Neural crest cell (in vitro differentiated cells): ENCODE data around the gene NXPE3. TPM values are rescaled to one million over a fixed set of nuclear protein-coding genes. Genes with fewer than 3 reads are reported as not detected.
"Not testable (repeated sequence)": the region's sequence is repeated elsewhere in the genome, so short reads cannot be mapped to it uniquely, and the experiment has no call there.

Source experiments
- DNase-seq: peaks from one replicate; pipeline ENCODE4 v3.0.0; 2021; ENCODE audit warnings: low read depth, mixed read lengths, low spot score
- H3K27ac Mint-ChIP-seq: one replicate; pipeline ENCODE4 v1.8.0; 2021; ENCODE audit warnings: mild to moderate bottlenecking, mixed read lengths; ENCODE audit not compliant: unreplicated experiment
- H3K27me3 Mint-ChIP-seq: 2 replicates; pipeline ENCODE4 v1.8.0; 2021; ENCODE audit warnings: low read depth, mild to moderate bottlenecking, mixed read lengths
- H3K36me3 Mint-ChIP-seq: 2 replicates; pipeline ENCODE4 v1.8.0; 2021; ENCODE audit warnings: low read depth, mild to moderate bottlenecking, mixed read lengths
- H3K4me1 Mint-ChIP-seq: 2 replicates; pipeline ENCODE4 v1.8.0; 2021; ENCODE audit warnings: mixed read lengths
- H3K4me3 Mint-ChIP-seq: one replicate; pipeline ENCODE4 v1.8.0; 2021; ENCODE audit warnings: mild to moderate bottlenecking, mixed read lengths
- H3K9me3 Mint-ChIP-seq: 2 replicates; pipeline ENCODE4 v1.8.0; 2021; ENCODE audit warnings: mixed read lengths
- total RNA-seq: library from RNA; stranded (reverse); gene quantifications from 2 replicates; pipeline ENCODE4 v1.2.1, GENCODE V29; 2021
- TF ChIP-seq, protein P1 (sequence below): fragments of 200-600 bp; sonication (generic); conservative IDR thresholded peaks from 2 replicates; pipeline ENCODE4 v1.5.0; 2021; ENCODE audit warnings: antibody characterized with exemption, mild to moderate bottlenecking

NXPE3 gene
- total RNA-seq, 1 donor from 2014 or later, result 23.0 TPM

- no peaks in the 10 kb centered on the region for H3K36me3 Mint-ChIP-seq
- no peaks in the 10 kb centered on the region for H3K4me1 Mint-ChIP-seq
- no peaks in the 10 kb centered on the region for H3K9me3 Mint-ChIP-seq
- H3K27ac Mint-ChIP-seq, result no peak overlapping the region
- no peak overlapping the region for H3K4me3 Mint-ChIP-seq
- TF ChIP-seq, protein P1, sequence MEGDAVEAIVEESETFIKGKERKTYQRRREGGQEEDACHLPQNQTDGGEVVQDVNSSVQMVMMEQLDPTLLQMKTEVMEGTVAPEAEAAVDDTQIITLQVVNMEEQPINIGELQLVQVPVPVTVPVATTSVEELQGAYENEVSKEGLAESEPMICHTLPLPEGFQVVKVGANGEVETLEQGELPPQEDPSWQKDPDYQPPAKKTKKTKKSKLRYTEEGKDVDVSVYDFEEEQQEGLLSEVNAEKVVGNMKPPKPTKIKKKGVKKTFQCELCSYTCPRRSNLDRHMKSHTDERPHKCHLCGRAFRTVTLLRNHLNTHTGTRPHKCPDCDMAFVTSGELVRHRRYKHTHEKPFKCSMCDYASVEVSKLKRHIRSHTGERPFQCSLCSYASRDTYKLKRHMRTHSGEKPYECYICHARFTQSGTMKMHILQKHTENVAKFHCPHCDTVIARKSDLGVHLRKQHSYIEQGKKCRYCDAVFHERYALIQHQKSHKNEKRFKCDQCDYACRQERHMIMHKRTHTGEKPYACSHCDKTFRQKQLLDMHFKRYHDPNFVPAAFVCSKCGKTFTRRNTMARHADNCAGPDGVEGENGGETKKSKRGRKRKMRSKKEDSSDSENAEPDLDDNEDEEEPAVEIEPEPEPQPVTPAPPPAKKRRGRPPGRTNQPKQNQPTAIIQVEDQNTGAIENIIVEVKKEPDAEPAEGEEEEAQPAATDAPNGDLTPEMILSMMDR, result no peak
- no peaks in the 10 kb centered on the region for H3K27me3 Mint-ChIP-seq
- no peak for DNase-seq
Observed at GRCh38 chr3:101861789-101862415, 82.9 kb downstream of the NXPE3 start.

GRCh38 chr3:101862416-101863165, 83.6 kb downstream of the NXPE3 start:
- no peaks in the 10 kb centered on the region for H3K27me3 Mint-ChIP-seq
- TF ChIP-seq, protein P1, result no peak
- no peak overlapping the region for H3K27ac Mint-ChIP-seq
- H3K36me3 Mint-ChIP-seq, result no peaks in the 10 kb centered on the region
- no peak overlapping the region for H3K4me3 Mint-ChIP-seq
- no peaks in the 10 kb centered on the region for H3K9me3 Mint-ChIP-seq
- H3K4me1 Mint-ChIP-seq, result peaks cover 6% of the 10 kb centered on the region
- DNase-seq, result no peak

GRCh38 chr3:101864926-101865325, 85.9 kb downstream of the NXPE3 start:
- H3K27me3 Mint-ChIP-seq, DNase-seq, H3K4me3 Mint-ChIP-seq, H3K9me3 Mint-ChIP-seq, H3K36me3 Mint-ChIP-seq, H3K4me1 Mint-ChIP-seq, H3K27ac Mint-ChIP-seq: not testable (repeated sequence)

DNA sequence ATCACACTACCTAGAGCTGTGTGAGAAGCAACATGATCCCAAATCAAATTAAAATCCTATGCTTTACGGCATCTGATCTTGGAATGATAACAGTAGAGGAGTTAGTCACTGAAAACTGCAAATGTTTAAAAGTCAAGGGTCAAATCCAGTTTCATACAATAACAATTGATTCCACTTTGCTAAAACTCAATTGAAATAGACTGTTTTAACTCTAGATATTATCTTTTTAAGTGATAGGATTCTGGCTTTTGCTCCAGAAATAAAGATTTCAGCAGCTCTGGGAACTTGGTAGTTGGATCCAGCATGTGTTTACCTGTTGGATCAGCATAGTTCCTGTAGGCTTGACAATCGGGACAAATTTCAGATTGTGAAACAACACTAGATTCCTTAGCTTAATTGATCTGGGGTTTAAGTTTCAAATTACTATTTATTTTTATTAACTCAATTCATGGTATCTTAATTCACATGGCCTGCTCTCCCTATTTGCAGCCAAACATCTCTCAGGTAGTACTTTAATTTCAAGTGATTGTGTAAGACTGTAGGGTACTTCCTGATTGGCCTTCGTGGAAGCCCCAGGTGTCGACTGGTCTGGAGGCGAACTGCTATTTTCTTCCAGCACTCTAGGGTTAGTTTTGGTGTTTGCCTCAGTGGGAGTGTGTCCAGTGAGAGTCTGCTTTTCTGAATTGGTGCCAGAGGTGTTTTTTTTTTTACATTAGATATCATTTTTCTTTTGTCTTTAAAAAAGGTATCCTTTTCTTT, 86.9 kb downstream of the NXPE3 start:
- H3K27ac Mint-ChIP-seq, result no peak overlapping the region
- TF ChIP-seq, protein P1, result no peak
- H3K36me3 Mint-ChIP-seq, result no peaks in the 10 kb centered on the region
- no peak for DNase-seq
- no peak overlapping the region for H3K4me3 Mint-ChIP-seq
- H3K4me1 Mint-ChIP-seq, result peaks cover 8% of the 10 kb centered on the region
- H3K9me3 Mint-ChIP-seq, result no peaks in the 10 kb centered on the region
- H3K27me3 Mint-ChIP-seq, result no peaks in the 10 kb centered on the region

DNA sequence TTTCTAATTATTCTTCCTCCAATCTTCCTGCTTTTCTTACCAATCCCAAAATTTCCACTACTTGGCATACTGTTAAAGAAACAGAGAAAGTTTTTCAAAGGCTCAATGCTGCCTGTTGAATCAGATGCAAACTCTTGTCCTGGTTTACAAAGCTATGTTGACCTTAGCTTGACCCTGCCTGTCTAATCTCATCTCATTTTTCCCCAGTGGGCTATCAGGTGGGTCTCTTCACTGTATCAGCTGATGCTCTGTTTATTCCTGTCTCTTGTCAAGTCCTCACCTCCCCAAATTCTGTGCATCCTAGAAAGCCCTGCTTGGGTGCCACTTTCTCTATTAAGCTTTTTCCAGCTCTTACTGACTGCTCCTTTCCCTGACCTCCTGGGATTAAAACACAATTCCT, 88.5 kb downstream of the NXPE3 start:
- H3K4me3 Mint-ChIP-seq, result no peak overlapping the region
- no peaks in the 10 kb centered on the region for H3K9me3 Mint-ChIP-seq
- no peak overlapping the region for H3K27ac Mint-ChIP-seq
- H3K27me3 Mint-ChIP-seq, result no peaks in the 10 kb centered on the region
- TF ChIP-seq, protein P1, result no peak
- no peak for DNase-seq
- H3K4me1 Mint-ChIP-seq, result peaks cover 8% of the 10 kb centered on the region
- H3K36me3 Mint-ChIP-seq, result no peaks in the 10 kb centered on the region
